GM23248 (cell line): Measurements from ENCODE around the gene CDIP1. TPM values are rescaled to one million over a fixed set of nuclear protein-coding genes. Genes with fewer than 3 reads are reported as not detected.
"Not testable (repeated sequence)": the region's sequence is repeated elsewhere in the genome, so short reads cannot be mapped to it uniquely, and the experiment has no call there.

ENCODE experiments used
- DNase-seq: peaks from one replicate; pipeline ENCODE4 v3.0.0-alpha.2; 2015
- H2AFZ ChIP-seq: fragments of 200-600 bp; sonication (generic); 2 replicates; pipeline ENCODE4 v1.6.1; 2016; ENCODE audit warnings: antibody characterized with exemption
- H3F3A ChIP-seq: fragments of 200-600 bp; sonication (generic); 2 replicates; pipeline ENCODE4 v1.6.1; 2016; ENCODE audit warnings: mild to moderate bottlenecking, antibody characterized with exemption, mixed run types; ENCODE audit not compliant: insufficient read depth
- H3K27ac ChIP-seq: fragments of 200-600 bp; sonication (generic); 2 replicates; pipeline ENCODE4 v1.5.1; 2016; ENCODE audit warnings: mild to moderate bottlenecking
- H3K27me3 ChIP-seq: fragments of 200-600 bp; sonication (generic); replicated peaks from 2 replicates; pipeline ENCODE4 v1.6.1; 2016; ENCODE audit warnings: mild to moderate bottlenecking; ENCODE audit not compliant: insufficient read depth
- H3K36me3 ChIP-seq: fragments of 200-600 bp; sonication (generic); 2 replicates; pipeline ENCODE4 v1.6.1; 2016; ENCODE audit warnings: low read depth, mild to moderate bottlenecking
- H3K4me1 ChIP-seq: fragments of 200-600 bp; sonication (generic); 2 replicates; pipeline ENCODE4 v1.6.1; 2016; ENCODE audit warnings: mild to moderate bottlenecking; ENCODE audit not compliant: insufficient read depth
- H3K4me2 ChIP-seq: fragments of 200-600 bp; sonication (generic); one replicate; pipeline ENCODE4 v1.6.1; 2016; ENCODE audit warnings: mild to moderate bottlenecking; ENCODE audit not compliant: unreplicated experiment
- H3K4me3 ChIP-seq: fragments of 200-600 bp; sonication (generic); 2 replicates; pipeline ENCODE4 v1.5.1; 2016; ENCODE audit warnings: mild to moderate bottlenecking
- H3K79me2 ChIP-seq: fragments of 200-600 bp; sonication (generic); 2 replicates; pipeline ENCODE4 v1.6.1; 2016; ENCODE audit warnings: mild to moderate bottlenecking; ENCODE audit not compliant: insufficient read depth
- H3K9ac ChIP-seq: fragments of 200-600 bp; sonication (generic); 2 replicates; pipeline ENCODE4 v1.6.1; 2016; ENCODE audit warnings: mild to moderate bottlenecking
- H3K9me2 ChIP-seq: fragments of 200-600 bp; sonication (generic); 2 replicates; pipeline ENCODE4 v1.6.1; 2016; ENCODE audit warnings: mixed run types, mild to moderate bottlenecking, moderate library complexity; ENCODE audit not compliant: insufficient read depth
- H3K9me3 ChIP-seq: fragments of 200-600 bp; sonication (generic); one replicate; pipeline ENCODE4 v1.6.1; 2017; ENCODE audit warnings: low read depth
- H4K20me1 ChIP-seq: fragments of 200-600 bp; sonication (generic); 2 replicates; pipeline ENCODE4 v1.6.0; 2016; ENCODE audit not compliant: insufficient read depth
- EZH2 ChIP-seq: fragments of 200-600 bp; sonication (generic); IDR thresholded peaks from 2 replicates; pipeline ENCODE4 v1.6.1; 2018; ENCODE audit warnings: antibody characterized with exemption, mild to moderate bottlenecking; ENCODE audit not compliant: insufficient read depth, poor library complexity, severe bottlenecking
- EZH2phosphoT487 ChIP-seq: fragments of 200-600 bp; sonication (generic); IDR thresholded peaks from 2 replicates; pipeline ENCODE4 v1.6.1; 2018; ENCODE audit warnings: antibody characterized with exemption, moderate library complexity, mild to moderate bottlenecking, low read depth; ENCODE audit not compliant: insufficient read depth
- WGBS, 2 experiments: methylation state at CpG; one replicate each; pipeline ENCODE4 v1.1.6; 2015 to 2017; ENCODE audit warnings: low lambda C conversion rate in 2 of 2, low coverage in 1 of 2; ENCODE audit errors: missing lambda C conversion rate in 2 of 2; 5-methylcytosine and 5-hydroxymethylcytosine counted together
- in situ Hi-C: fragments of 300-500 bp; cut with MboI; formaldehyde crosslinking; loops from 2 replicates; pipeline ENCODE4 v1.15.0; 2020
- polyA plus RNA-seq: library from polyadenylated mRNA; unstranded; fragments of >200 nt; fragmentation: Nextera tagmentation; extraction: Ambion mirVana; gene quantifications from 2 replicates; pipeline ENCODE4 v1.2.1, GENCODE V29; 2016
- total RNA-seq: library from RNA; depleted of rRNA; stranded (reverse); fragments of >200 nt; shearing (Covaris generic); gene quantifications from 2 replicates; pipeline ENCODE4 v1.2.3, GENCODE V29; 2014

CDIP1 gene
- total and polyA plus RNA-seq, 2 experiments from 2014 or later, result 14.7 to 17.7 TPM

GRCh38 chr16:4578961-4579530 is 40.5 kb upstream of the CDIP1 start:
- Histone ChIP-seq H3K9me2 (no peaks in the 10 kb centered on the region), H3K27me3 (no peaks in the 10 kb centered on the region), H3K79me2 (no peaks in the 10 kb centered on the region), H4K20me1 (no peaks in the 10 kb centered on the region), H3K27ac (no peak overlapping the region), H3K9me3 (no peaks in the 10 kb centered on the region), H3K9ac (no peak overlapping the region), H3K4me2 (no peak overlapping the region), H3K4me1 (no peaks in the 10 kb centered on the region), H3K4me3 (no peak overlapping the region), H2AFZ (no peak overlapping the region), H3F3A (no peaks in the 10 kb centered on the region), H3K36me3 (no peaks in the 10 kb centered on the region)
- WGBS, 2 experiments, result 62 to 65% methylated on average over 13 of the region's 13 CpGs
- TF ChIP-seq EZH2phosphoT487 (no peak), EZH2 (no peak)
- DNase-seq, result no peak
- in situ Hi-C loops, result no loop called here

GRCh38 chr16:4576008-4576407 is 37.4 kb upstream of the CDIP1 start:
- H3F3A ChIP-seq, result no peaks in the 10 kb centered on the region
- H3K9me3 ChIP-seq, result no peaks in the 10 kb centered on the region
- no peaks in the 10 kb centered on the region for H3K36me3 ChIP-seq
- H3K27ac ChIP-seq, result no peak overlapping the region
- H2AFZ ChIP-seq, result no peak overlapping the region
- in situ Hi-C loops, result no loop called here
- H3K4me2 ChIP-seq, result no peak overlapping the region
- H3K9me2 ChIP-seq, result no peaks in the 10 kb centered on the region
- TF ChIP-seq EZH2, result no peak
- TF ChIP-seq EZH2phosphoT487, result no peak
- no peak overlapping the region for H3K9ac ChIP-seq
- no peaks in the 10 kb centered on the region for H3K27me3 ChIP-seq
- H3K4me1 ChIP-seq, result no peaks in the 10 kb centered on the region
- H4K20me1 ChIP-seq, result no peaks in the 10 kb centered on the region
- no peak for DNase-seq
- no peaks in the 10 kb centered on the region for H3K79me2 ChIP-seq
- WGBS, 2 experiments, result 89 to 91% methylated on average over 11 to 15 of the region's 15 CpGs
- no peak overlapping the region for H3K4me3 ChIP-seq

DNA sequence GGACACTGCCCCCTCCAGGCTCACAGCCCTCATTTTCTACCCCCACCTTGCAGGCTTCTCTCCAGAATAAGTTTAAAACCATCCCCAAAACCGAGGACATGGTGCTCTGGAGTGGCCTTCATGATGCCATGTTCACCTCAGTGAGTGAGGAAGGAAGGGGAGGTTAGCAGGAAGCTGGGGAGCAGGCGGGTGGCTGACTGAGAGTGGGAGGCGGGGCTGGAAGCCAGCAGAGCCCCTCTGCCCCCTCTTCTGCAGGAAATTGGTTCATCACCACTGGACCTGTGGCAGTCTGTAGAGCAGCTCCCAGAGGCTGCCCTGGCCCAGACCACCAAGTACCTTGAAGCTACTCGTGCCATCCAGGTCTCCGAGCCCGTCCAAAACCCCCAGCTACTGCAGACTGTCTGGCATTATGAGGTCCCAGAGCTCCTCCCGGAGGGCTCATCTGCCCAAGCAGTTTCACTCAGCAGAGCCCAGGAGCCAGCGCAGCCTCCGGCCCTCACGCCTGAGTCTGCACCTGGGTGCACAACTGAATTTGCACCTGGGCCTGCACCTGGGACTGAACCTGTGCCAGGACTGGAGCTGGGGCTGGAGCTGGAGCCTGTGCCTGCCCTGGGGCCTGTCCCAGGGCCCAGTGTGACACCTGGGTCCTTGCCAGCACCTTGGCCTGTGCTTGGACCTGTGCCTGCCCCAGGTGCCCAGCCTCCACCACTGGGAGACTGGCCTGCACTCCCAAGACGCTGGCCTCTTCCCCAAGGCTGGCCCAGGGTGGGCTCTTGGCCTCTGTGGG is 36.5 kb upstream of the CDIP1 start:
- H3K27me3 ChIP-seq, result no peaks in the 10 kb centered on the region
- H3K36me3 ChIP-seq, result no peaks in the 10 kb centered on the region
- H3K27ac ChIP-seq, result no peak overlapping the region
- H3K4me2 ChIP-seq, result no peak overlapping the region
- no peaks in the 10 kb centered on the region for H3K4me1 ChIP-seq
- TF ChIP-seq EZH2, result no peak
- no peak for TF ChIP-seq EZH2phosphoT487
- no peaks in the 10 kb centered on the region for H3K9me2 ChIP-seq
- in situ Hi-C loops, result no loop called here
- H3K79me2 ChIP-seq, result no peaks in the 10 kb centered on the region
- H4K20me1 ChIP-seq, result no peaks in the 10 kb centered on the region
- no peak for DNase-seq
- no peak overlapping the region for H3K4me3 ChIP-seq
- H2AFZ ChIP-seq, result no peak overlapping the region
- WGBS, 2 experiments, result 62 to 65% methylated on average over 11 of the region's 11 CpGs
- H3K9ac ChIP-seq, result no peak overlapping the region
- H3F3A ChIP-seq, result no peaks in the 10 kb centered on the region
- no peaks in the 10 kb centered on the region for H3K9me3 ChIP-seq

GRCh38 chr16:4573926-4574325 is 35.4 kb upstream of the CDIP1 start:
- H3K27me3 ChIP-seq, H2AFZ ChIP-seq, H3F3A ChIP-seq, H3K9me3 ChIP-seq, H3K4me3 ChIP-seq, H3K9ac ChIP-seq, H3K4me2 ChIP-seq, DNase-seq, H3K36me3 ChIP-seq, H3K79me2 ChIP-seq, H4K20me1 ChIP-seq, in situ Hi-C loops, H3K4me1 ChIP-seq, H3K9me2 ChIP-seq, H3K27ac ChIP-seq: not testable (repeated sequence)
- WGBS, 2 experiments, result 63 to 69% methylated on average over 6 to 7 of the region's 7 CpGs
